GM18505 (cell line): Measurements from ENCODE around the gene IL27RA.

Experiments used
- ATAC-seq: cut with Tn5 transposase; IDR thresholded peaks from one replicate; pipeline ENCODE4 v1.9.1; 2021; ENCODE audit not compliant: unreplicated experiment
- POLR2A ChIP-seq: IDR thresholded peaks from 4 replicates; pipeline ENCODE4 v1.6.1; 2011; ENCODE audit warnings: borderline replicate concordance; ENCODE audit not compliant: insufficient read depth, insufficient read length; ENCODE audit errors: extremely low read depth

The IL27RA gene

DNA sequence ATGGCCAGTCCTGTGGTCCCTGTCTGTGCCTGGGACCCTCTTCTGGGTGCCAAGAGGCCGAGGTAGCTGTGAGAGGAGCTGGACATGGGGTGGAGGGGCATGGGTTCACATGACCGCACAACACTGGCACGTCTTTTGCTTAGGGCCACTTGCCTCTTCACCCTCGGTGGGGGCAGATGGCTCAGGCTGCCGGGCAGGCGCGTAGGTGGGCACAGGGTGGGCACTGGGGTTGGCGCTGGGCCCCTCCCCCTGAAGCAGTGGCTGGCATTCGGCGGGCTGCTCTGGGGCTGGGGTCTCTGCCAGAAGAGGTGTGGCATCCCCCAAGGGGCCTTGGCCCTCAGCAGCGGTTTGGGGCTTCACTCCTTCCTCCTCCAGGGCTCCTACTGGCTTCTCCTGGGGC, 21.9 kb downstream of the IL27RA start:
- ATAC-seq: no peak

DNA sequence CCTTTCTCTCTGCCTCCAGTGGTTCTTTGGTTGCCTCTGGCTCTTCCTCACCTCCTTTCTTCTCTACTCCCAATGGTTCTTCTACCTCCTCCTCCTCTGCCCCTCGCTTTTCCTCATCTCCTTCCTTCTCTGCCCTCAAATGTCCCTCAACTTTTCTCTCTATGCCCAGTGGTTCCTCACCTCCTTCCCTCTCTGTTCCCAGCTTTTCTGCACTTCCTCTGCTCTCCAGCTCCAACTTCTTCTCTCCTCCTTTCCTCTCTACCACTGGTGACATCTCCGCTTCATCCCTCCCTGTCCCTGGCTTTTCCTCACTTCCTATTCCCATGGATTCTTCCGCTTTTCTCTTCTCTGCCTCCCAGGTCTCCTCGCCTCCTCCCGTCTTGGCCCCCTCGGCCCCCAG, 22.5 kb downstream of the IL27RA start:
- no peak for TF ChIP-seq POLR2A
- no peak for ATAC-seq

More for the DNA sequence above, 21.9 kb downstream of the IL27RA start:
- no peak for TF ChIP-seq POLR2A

DNA sequence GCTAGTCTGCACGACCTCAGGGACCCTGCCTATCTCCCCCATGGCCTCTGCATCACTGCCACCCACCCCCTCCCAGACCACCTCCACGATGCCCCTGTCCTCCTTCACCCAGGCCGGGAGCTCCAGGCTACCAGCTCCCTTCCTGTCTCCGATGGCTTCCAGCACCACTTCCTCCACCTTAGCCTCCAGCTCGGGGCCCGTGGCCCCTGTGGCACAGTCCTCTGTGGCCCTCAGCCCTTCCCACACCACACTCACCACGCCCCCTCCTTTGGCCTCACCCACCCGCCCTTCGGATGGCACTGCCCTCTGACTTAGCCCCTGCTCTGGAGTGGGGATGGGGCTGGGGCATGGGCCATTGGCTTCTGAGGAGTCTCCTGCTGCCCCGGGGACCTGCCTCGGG, 23.2 kb downstream of the IL27RA start:
- ATAC-seq: no peak
- no peak for TF ChIP-seq POLR2A

DNA sequence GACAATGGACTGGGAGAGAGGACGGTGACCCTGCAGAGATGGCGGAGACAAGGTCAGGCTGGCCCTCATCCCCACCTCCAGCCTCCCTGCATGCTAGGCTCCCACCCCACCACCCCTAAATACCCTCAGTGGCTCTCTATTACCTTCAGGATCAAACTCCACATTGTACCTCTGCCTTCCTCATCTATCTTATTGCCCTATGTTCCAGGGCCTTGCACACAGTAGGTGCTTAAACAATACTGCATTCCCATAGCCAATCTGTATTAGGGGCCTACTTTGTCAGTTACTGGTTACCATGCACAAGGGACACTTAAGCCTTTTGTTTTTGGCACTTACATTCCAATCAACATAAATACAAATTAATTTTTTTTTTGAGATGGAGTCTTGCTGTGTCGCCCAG, 23.8 kb downstream of the IL27RA start:
- no peak for ATAC-seq
- no peak for TF ChIP-seq POLR2A

DNA sequence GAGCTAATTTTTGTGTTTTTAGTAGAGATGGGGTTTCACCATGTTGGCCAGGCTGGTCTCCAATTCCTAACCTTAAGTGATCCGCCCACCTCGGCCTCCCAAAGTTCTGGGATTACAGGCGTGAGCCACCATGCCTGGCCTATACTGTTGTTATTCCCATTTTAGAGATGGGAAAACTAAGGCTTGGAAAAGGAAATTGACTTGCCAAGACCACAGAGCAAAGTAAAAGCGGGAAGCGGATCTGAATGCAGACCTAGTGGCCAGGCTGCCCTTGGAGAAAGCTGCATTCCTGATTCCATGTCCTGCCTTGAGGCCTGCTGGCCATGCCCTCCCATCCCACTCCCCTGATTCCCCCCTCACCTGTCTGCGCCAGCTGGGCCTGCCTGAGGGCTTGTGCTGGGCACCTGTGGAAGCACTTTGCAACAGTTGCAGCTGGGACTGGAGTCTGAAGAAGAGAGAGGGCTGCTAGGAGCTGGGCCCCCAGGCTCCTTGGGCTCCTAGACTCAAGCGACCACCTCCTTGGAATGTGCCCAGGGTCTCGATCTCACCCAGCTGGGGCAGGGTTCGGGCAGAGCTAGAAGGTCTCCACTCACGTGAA, 24.6 kb downstream of the IL27RA start:
- ATAC-seq: no peak
- no peak for TF ChIP-seq POLR2A

DNA sequence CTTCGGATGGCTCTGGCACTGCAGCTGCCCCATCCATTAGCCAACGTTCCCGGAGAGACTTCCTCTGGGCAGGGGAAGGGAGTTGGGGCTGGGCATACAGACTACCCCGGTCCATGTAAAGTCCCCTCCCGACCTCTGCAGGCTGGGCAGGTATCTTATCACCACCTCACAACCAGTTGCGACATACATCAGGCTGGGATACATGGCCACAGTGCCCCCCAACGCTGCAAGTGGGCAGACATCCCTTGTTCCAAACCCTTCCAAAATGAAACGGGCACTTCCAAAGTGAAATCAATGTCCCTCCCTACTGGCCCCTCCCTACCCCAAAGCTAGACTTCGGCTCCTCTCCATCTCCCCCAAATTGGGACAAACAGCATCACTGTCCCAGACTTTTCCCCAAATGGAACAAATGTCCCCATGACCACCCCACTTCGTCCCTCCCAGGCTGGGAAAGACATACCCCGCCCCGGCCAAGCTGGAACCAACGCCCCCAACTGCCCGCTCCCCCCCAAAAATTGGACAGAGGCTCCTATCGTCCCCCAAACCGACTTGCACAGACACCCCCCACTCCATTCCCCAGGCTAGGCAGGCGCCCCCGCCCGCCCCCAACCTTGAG, 25.3 kb downstream of the IL27RA start:
- TF ChIP-seq POLR2A: no peak
- no peak for ATAC-seq

DNA sequence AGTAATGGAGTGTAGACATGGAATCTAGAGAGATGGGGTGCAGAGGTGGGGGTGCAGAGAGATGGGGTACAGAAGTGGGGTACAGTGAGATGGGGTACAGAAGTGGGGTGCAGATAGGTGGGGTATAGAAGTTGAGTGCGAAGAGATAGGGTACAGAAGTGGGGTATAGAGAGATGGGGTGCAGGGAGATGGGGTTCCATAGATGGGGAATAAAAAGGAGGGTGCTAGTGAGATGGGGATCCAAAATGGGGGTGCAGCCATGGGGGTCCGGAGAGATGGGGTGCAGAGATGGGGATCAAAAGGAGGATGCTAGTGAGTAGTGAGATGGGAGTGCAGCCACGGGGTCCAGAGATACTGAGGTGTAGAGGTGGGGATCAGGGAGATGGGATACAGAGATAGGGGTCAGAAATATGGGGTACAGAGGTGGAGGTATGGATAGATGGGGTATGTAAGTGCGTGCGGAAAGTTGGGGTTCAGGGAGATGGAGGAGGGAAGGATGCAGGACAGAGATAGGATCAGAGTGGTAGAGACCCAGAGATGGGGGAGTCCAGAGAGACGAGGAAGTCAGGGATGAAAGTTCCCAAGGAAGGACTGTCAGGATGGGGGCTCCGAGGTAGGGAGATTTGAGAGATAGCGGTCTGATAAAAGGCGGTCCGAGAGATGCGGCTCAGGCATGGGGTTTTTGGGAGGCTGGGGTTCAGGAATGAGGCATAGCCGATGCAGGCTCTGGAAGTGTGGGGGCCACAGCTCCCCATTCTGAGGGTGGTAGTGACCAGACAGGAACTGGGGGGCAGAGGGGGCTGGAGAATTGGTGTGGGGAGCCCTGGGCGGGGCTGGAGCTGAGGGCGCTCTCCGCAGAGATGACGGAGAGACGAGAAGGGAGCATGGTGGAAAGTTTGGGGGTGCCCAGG, 26.9 kb downstream of the IL27RA start:
- TF ChIP-seq POLR2A: no peak

DNA sequence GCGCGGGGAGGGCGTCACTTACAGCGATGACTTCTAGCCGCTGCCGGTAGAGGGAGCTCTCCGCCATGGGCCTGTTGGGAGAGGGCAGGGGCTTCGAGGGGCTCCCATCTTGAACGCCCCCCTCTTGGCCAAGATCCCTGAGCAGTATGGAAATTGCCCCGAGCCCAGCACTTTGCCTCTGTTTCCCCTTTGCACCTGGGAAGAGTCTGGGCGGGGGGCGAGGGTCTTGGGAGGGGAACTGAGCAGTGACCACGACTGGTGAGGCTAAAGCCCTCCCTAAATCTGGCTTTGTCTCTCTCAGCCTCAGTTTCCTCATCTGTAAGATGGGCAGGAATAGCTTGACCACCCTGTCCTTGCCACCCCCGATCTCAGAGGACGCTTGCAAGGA, 27.5 kb downstream of the IL27RA start:
- no peak for TF ChIP-seq POLR2A
- no peak for ATAC-seq

More for the DNA sequence above, 26.9 kb downstream of the IL27RA start:
- no peak for ATAC-seq

DNA sequence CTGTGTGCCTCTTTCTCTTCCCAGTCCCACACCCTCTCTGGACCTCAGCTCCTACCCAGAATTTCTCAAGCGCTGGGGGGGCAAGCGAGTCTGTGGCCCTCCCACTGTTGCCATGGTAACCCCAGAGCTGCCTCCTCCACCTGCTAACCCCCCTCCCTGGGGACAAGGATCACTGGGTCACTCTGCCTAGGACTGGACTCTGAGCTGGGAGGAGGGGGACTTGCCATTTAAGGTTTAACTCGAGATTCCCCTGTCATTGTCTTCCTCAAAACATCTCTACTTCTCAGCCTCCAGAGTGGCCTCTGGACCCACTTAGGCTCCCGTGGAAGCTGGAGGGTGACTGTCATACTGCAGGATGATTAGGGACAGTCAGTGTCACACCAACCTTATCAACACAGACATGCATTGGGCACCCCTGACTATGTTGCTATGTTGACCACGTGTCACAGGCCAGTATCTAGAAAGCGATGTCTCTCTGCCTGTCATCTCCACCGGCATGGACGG, 28.1 kb downstream of the IL27RA start:
- no peak for TF ChIP-seq POLR2A
- no peak for ATAC-seq

DNA sequence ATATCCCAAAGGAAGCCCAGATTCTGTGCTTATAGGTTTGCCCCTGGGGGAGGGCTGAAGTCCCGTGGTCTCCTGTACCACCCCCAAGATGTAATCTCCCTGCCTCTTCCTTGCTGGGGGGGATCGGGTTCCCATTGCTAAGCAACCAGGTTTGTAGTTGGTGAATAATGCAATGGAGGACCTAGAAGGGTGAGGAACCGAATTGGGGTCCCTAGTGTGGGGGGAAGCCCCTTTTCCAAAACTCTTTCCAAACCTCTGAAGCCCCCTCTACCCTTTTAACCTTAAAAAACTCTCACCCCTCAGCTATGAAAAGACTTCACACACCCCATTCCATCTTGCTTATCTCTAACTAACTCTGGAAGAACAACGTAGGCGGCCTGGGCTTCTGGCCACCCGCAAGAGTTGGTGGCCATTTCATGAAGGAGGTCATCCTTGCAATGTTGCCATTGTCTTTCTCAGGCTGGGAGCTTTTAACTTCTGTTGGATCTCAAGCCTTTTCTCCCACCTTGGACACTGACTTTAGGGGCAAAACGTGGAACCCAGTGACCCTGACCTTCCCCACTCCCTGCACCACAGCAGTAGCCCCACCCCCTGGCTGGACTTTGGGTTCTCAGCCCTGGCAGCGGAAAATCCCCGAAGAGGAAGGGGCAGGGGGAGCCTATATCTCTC, 29.7 kb downstream of the IL27RA start:
- TF ChIP-seq POLR2A: no peak
- ATAC-seq: no peak

DNA sequence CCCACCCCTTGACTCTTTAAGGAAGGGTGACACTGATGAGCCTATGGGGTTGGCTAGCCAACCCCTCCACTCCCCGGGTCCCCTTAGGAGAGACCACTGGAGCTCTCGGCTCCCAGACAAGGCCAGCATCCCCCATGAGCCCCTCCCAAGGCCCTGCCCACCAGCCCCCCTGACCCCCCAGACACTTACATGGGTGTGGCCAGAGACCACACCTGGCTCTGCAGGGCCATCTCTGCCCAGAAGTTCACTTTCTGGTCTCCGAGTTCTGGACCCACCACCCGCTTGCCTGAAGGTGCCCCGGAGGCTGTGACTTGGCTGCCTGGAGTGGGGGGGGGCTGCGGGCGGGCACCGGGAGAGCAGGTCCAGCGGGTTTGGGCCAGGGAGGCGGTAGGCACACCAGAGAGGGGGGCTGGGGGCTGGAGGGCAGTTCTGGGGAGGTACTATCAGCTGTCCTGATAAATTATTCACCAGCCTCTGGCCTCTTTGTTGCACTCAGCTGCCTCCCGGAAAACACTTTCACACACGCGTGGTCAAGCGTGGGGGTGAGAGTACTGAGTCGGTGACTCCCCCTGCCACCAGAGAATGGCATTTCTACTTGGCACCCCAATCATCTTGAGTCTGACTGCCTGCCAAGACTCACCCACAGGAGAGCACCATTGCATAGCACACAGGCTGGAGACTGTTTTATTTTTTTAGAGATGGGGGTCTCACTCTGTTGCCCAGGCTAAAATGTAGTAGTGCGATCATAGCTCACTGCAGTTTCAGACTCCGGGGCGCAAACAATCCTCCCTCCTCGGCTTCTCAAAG, 30.4 kb downstream of the IL27RA start, which contains the start of gene PALM3:
Gene PALM3, minus strand, starts transcription at position 326 of the 807 bp plus-strand sequence. Its CDS starts 96 bp downstream, at position 230.
- ATAC-seq: no peak
- no peak for TF ChIP-seq POLR2A

DNA sequence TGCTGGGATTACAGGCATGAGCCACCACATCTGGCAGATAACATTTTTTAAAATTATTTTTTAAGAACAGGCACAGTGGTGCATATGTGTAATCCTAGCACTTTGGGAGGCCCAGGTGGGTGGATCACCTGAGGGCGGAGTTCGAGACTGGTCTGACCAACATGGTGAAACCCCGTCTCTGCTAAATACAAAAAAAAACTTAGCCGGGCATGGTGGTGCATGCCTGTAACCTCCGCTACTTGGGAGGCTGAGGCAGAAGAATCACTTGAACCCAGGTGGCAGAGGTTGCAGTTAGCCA, 30.9 kb downstream of the IL27RA start:
- TF ChIP-seq POLR2A: no peak
- ATAC-seq: no peak
